Measurements from ENCODE around the gene EXOC6B.

DNA sequence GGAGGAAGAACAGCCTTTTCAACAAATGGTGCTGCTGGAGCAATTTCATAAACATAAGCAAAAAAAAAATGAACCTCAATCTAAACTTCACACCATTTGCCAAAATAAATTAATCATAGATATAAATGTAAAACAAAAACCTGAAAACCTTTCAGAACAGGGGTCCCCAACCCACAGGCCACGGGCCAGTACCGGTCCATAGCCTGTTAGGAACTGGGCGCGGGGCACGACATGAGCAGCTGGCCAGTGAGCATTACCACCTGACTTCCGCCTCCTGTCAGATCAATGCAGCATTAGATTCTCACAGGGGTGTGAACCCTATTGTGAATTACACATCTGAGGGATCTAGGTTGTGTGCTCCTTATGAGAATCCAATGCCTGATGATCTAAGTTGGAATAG lies 176.0 kb downstream of the EXOC6B start:
- TF ChIP-seq POLR2A (IDR thresholded peaks at IDR 0.05; ENCODE audit: low read length): no peak
- TF ChIP-seq, protein P1, sequence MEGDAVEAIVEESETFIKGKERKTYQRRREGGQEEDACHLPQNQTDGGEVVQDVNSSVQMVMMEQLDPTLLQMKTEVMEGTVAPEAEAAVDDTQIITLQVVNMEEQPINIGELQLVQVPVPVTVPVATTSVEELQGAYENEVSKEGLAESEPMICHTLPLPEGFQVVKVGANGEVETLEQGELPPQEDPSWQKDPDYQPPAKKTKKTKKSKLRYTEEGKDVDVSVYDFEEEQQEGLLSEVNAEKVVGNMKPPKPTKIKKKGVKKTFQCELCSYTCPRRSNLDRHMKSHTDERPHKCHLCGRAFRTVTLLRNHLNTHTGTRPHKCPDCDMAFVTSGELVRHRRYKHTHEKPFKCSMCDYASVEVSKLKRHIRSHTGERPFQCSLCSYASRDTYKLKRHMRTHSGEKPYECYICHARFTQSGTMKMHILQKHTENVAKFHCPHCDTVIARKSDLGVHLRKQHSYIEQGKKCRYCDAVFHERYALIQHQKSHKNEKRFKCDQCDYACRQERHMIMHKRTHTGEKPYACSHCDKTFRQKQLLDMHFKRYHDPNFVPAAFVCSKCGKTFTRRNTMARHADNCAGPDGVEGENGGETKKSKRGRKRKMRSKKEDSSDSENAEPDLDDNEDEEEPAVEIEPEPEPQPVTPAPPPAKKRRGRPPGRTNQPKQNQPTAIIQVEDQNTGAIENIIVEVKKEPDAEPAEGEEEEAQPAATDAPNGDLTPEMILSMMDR (IDR thresholded peaks at IDR 0.05): no peak
- TF ChIP-seq RCOR1 (IDR thresholded peaks at IDR 0.05; ENCODE audit: low read depth, low read length): no peak
- TF ChIP-seq, protein P2, sequence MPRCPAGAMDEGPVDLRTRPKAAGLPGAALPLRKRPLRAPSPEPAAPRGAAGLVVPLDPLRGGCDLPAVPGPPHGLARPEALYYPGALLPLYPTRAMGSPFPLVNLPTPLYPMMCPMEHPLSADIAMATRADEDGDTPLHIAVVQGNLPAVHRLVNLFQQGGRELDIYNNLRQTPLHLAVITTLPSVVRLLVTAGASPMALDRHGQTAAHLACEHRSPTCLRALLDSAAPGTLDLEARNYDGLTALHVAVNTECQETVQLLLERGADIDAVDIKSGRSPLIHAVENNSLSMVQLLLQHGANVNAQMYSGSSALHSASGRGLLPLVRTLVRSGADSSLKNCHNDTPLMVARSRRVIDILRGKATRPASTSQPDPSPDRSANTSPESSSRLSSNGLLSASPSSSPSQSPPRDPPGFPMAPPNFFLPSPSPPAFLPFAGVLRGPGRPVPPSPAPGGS (IDR thresholded peaks at IDR 0.05): no peak
- TF ChIP-seq, protein P3, sequence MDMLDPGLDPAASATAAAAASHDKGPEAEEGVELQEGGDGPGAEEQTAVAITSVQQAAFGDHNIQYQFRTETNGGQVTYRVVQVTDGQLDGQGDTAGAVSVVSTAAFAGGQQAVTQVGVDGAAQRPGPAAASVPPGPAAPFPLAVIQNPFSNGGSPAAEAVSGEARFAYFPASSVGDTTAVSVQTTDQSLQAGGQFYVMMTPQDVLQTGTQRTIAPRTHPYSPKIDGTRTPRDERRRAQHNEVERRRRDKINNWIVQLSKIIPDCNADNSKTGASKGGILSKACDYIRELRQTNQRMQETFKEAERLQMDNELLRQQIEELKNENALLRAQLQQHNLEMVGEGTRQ (IDR thresholded peaks at IDR 0.05): no peak
- no peak for TF ChIP-seq CEBPB (IDR thresholded peaks at IDR 0.05)
- no peak for TF ChIP-seq CHD2 (IDR thresholded peaks at IDR 0.05; ENCODE audit: low read length, partially characterized antibody)
